ENCODE data around the gene TCHH. TPM values are rescaled to one million over a fixed set of nuclear protein-coding genes. Genes with fewer than 3 reads are reported as not detected.
"Not testable (repeated sequence)": the region's sequence is repeated elsewhere in the genome, so short reads cannot be mapped to it uniquely, and the experiment has no call there.

Gene TCHH
- total RNA-seq, 1 donor from 2014 or later = not detected

DNA sequence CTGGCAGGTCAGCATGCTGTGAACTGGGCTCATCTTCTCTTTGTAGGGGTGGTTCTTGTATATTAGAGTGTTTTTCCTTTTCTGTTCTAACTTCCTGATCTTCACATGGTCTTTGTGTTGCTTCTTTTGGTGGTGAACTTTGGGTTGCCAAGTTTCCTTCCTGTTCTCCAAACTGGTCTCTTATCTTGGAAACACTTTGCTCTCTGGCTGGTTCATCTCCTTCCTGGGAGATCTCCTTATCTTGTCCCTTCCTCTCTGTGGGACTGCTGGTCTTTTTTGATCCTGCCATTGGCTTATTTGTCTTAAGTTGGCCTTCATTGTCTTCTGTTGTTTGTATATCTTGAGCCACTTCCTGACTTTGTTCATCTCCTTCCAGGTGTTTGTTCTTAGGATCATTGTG, 28.5 kb downstream of the TCHH start:
- TF ChIP-seq, protein P1, sequence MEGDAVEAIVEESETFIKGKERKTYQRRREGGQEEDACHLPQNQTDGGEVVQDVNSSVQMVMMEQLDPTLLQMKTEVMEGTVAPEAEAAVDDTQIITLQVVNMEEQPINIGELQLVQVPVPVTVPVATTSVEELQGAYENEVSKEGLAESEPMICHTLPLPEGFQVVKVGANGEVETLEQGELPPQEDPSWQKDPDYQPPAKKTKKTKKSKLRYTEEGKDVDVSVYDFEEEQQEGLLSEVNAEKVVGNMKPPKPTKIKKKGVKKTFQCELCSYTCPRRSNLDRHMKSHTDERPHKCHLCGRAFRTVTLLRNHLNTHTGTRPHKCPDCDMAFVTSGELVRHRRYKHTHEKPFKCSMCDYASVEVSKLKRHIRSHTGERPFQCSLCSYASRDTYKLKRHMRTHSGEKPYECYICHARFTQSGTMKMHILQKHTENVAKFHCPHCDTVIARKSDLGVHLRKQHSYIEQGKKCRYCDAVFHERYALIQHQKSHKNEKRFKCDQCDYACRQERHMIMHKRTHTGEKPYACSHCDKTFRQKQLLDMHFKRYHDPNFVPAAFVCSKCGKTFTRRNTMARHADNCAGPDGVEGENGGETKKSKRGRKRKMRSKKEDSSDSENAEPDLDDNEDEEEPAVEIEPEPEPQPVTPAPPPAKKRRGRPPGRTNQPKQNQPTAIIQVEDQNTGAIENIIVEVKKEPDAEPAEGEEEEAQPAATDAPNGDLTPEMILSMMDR (IDR thresholded peaks at IDR 0.05) = no peak
- Histone ChIP-seq H3K4me3 (no peak overlapping the region), H3K27ac (no peak overlapping the region), H3K36me3 (no peaks in the 10 kb centered on the region), H3K4me1 (no peaks in the 10 kb centered on the region), H3K9me3 (no peaks in the 10 kb centered on the region), H3K27me3 (no peaks in the 10 kb centered on the region)
- intact Hi-C loops (cut with DNase I) = no loop called here
- DNase-seq (ENCODE audit: low spot score in 2 of 2) = no peak

GRCh38 chr1:152084853-152085252, 30.4 kb downstream of the TCHH start:
- Histone ChIP-seq H3K27ac (no peak overlapping the region), H3K4me1 (no peaks in the 10 kb centered on the region), H3K4me3 (no peak overlapping the region), H3K27me3 (no peaks in the 10 kb centered on the region), H3K36me3 (no peaks in the 10 kb centered on the region), H3K9me3 (no peaks in the 10 kb centered on the region)
- intact Hi-C loops (cut with DNase I) = no loop called here
- TF ChIP-seq, protein P1 (IDR thresholded peaks at IDR 0.05) = no peak
- no peak for DNase-seq (ENCODE audit: low spot score in 2 of 2)

GRCh38 chr1:152081026-152081425, 34.2 kb downstream of the TCHH start:
- H3K36me3 ChIP-seq; intact Hi-C loops (cut with DNase I); H3K4me1 ChIP-seq; H3K27me3 ChIP-seq; H3K9me3 ChIP-seq; H3K4me3 ChIP-seq; DNase-seq (ENCODE audit: low spot score in 2 of 2); H3K27ac ChIP-seq: not testable (repeated sequence)

DNA sequence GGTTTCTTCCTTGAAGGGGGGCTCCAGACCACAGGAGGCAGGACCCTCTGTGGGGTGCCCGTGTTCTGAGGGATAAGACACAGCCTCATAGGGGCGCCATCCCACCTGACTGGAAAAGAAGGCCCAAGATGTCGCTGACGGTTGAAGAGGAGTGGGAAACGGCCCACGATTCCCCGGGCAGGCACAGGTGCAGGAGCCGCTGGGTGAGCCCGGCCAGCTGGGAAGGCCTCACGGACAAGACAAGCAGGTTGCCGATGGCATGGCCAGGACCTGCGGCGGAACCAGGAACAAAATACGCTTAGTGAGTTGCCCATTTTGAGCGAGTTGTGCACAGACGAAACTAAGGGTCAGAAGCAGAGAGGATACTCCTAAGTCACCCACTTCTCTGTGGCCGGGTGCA, 34.8 kb downstream of the TCHH start:
- H3K4me3 ChIP-seq; H3K36me3 ChIP-seq; intact Hi-C loops (cut with DNase I); H3K27me3 ChIP-seq; DNase-seq (ENCODE audit: low spot score in 2 of 2); H3K4me1 ChIP-seq; H3K27ac ChIP-seq; H3K9me3 ChIP-seq: not testable (repeated sequence)

- no peak for DNase-seq (ENCODE audit: low spot score in 2 of 2)
- H3K9me3 ChIP-seq = no peaks in the 10 kb centered on the region
- TF ChIP-seq, protein P1 (IDR thresholded peaks at IDR 0.05) = no peak
These were observed 36.3 kb downstream of the TCHH start for GRCh38 chr1:152078831-152079441.

DNA sequence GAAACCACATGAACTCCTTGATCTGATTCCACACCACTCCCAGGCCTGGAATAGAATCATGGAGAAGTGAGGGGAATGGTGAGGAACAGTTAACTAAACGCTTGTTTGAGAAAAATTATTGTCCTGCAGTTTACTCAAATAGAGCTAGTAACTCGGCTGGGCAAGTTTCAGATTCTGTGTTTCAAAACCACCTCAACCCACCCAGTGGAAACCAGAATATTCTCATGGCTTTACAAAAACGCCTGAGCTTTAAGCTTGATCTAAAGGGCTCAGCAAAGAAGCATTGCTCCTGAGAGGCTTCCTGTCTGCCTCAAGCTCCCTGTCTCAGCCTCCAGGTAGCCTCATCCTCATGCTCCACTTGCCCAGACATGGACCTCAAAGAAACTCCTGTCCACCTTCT, 42.9 kb downstream of the TCHH start:
- Histone ChIP-seq H3K4me1 (no peaks in the 10 kb centered on the region), H3K36me3 (no peaks in the 10 kb centered on the region), H3K9me3 (no peaks in the 10 kb centered on the region), H3K27me3 (no peaks in the 10 kb centered on the region), H3K4me3 (no peak overlapping the region), H3K27ac (no peak overlapping the region)
- DNase-seq (ENCODE audit: low spot score in 2 of 2) = no peak
- TF ChIP-seq, protein P1 (IDR thresholded peaks at IDR 0.05) = no peak
- intact Hi-C loops (cut with DNase I) = no loop called here

More at GRCh38 chr1:152078831-152079441, 36.3 kb downstream of the TCHH start:
- intact Hi-C loops (cut with DNase I) = no loop called here
- Histone ChIP-seq H3K27ac (no peak overlapping the region), H3K27me3 (no peaks in the 10 kb centered on the region), H3K4me1 (no peaks in the 10 kb centered on the region), H3K4me3 (no peak overlapping the region), H3K36me3 (no peaks in the 10 kb centered on the region)

DNA sequence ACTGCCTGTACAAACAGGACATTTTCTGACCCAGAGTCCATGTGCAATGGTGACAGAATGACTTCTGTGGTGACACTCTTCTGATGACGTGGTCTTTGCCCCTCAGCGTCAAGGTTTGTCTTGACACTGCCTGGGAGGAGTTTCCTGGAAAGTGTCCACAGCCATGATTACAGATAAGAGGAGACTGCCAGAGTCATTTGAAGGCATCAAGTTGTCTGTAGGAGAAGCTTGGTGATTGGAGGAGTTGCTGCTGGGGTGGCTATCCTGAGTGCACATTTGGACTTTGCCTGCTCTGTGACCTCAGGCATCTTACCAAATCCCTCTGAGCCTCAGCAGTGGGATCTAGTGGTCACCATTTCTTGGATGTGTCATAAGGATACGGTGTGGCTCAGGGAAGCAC, 44.1 kb downstream of the TCHH start:
- DNase-seq (ENCODE audit: low spot score in 2 of 2) = no peak
- H3K4me3 ChIP-seq = no peak overlapping the region
- no peaks in the 10 kb centered on the region for H3K36me3 ChIP-seq
- H3K27me3 ChIP-seq = no peaks in the 10 kb centered on the region
- H3K27ac ChIP-seq = no peak overlapping the region
- intact Hi-C loops (cut with DNase I) = no loop called here
- no peaks in the 10 kb centered on the region for H3K9me3 ChIP-seq
- H3K4me1 ChIP-seq = no peaks in the 10 kb centered on the region
- TF ChIP-seq, protein P1 (IDR thresholded peaks at IDR 0.05) = no peak

Measured in ascending aorta (tissue), 2 donors.